ENCODE results near the gene MYO10. TPM values are rescaled to one million over a fixed set of nuclear protein-coding genes. Genes with fewer than 3 reads are reported as not detected.
"Not testable (repeated sequence)": the region's sequence is repeated elsewhere in the genome, so short reads cannot be mapped to it uniquely, and the experiment has no call there.

MYO10 gene
- total and polyA plus RNA-seq, 2 donors (not counting 3 experiments of a cell fraction or from before 2014, with no cell fraction given), result 36.0 to 148 TPM

DNA sequence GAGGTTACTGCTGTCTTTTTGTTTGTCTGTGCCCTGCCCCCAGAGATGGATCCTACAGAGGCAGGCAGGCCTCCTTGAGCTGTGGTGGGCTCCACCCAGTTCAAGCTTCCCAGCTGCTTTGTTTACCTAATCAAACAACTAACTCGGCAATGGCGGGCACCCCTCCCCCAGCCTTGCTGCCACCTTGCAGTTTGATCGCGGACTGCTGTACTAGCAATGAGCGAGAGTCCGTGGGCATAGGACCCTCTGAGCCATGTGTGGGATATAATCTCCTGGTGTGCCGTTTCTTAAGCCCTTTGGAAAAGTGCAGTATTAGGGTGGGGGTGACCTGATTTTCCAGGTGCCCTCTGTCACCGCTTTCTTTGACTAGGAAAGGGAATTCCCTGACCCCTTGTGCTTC lies 287.3 kb downstream of the MYO10 start:
- CTCF ChIA-PET; H3K9me1 ChIP-seq (replicated peaks; ENCODE audit: control insufficient read depth, extremely low read depth, insufficient read depth, low read length); dilution Hi-C loops (cut with MboI; ENCODE audit: extremely low pct_ligation_motif_present, low sequenced_read_pairs); H3K4me2 ChIP-seq (ENCODE audit: insufficient read depth, low read length); H3K4me1 ChIP-seq (ENCODE audit: control insufficient read depth, extremely low read depth, insufficient read depth, low read length); H3K36me3 ChIP-seq (ENCODE audit: control insufficient read depth in 2 of 2, extremely low read depth in 1 of 2, insufficient read depth in 2 of 2, low read length in 2 of 2); H3K27ac ChIP-seq (ENCODE audit: insufficient read depth, low read depth, low read length); H3K9ac ChIP-seq (replicated peaks; ENCODE audit: extremely low read depth, insufficient read depth, low read length); FAIRE-seq; H3K27me3 ChIP-seq (ENCODE audit: control insufficient read depth in 2 of 2, insufficient read depth in 2 of 2, low read length in 2 of 2); BruUV-seq (replicated peaks); H3K79me2 ChIP-seq (ENCODE audit: control insufficient read depth, insufficient read depth, low read length); H3K4me3 ChIP-seq (replicated peaks in 1 of 3; ENCODE audit: insufficient read depth in 1 of 3, low read depth in 1 of 3, low read length in 3 of 3); H4K20me1 ChIP-seq (replicated peaks; ENCODE audit: control insufficient read depth, extremely low read depth, insufficient read depth, low read length); POLR2A ChIA-PET; H3K9me3 ChIP-seq (replicated peaks; ENCODE audit: control insufficient read depth, insufficient read depth, low read length); H2AFZ ChIP-seq (ENCODE audit: low read depth, low read length); intact Hi-C loops (cut with micrococcal nuclease); DNase-seq (ENCODE audit: low read depth, low spot score): not testable (repeated sequence)

DNA sequence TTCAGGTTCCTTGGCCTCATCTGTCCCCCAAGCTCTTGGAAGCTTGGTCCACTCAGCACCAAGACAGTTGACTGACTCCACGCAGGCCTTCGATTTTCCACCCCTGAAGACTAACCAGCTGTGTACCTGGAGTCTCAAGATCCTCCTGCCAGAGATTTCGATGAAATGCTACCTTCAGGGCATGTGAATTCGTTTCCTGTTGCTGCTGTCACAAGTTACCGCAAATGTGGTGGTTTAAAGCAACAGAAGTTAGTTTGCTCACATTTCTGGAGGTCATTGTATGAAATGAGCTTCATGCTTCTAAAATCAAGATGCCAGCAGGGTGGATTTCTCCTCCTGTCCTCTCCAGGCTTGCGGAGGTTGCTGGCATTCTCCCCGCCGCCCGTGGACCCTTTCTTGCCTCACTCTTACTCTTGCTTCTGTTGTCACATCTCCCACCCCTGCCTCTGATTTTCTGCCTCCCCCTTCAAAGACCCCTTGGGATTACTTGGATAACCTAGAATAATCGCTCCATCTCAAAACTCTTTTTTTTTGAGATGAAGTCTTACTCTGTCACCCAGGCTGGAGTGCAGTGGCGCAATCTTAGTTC lies 291.7 kb downstream of the MYO10 start:
- intact Hi-C loops (cut with micrococcal nuclease), result no loop called here
- Histone ChIP-seq H3K4me1 (ENCODE audit: control insufficient read depth, extremely low read depth, insufficient read depth, low read length) (no peaks in the 10 kb centered on the region), H3K79me2 (ENCODE audit: control insufficient read depth, insufficient read depth, low read length) (no peaks in the 10 kb centered on the region), H3K27me3 (ENCODE audit: control insufficient read depth in 2 of 2, insufficient read depth in 2 of 2, low read length in 2 of 2) (peaks cover 0 to 2% of the 10 kb centered on the region in 2 experiments), H3K9me3 (replicated peaks; ENCODE audit: control insufficient read depth, insufficient read depth, low read length) (no peaks in the 10 kb centered on the region), H4K20me1 (replicated peaks; ENCODE audit: control insufficient read depth, extremely low read depth, insufficient read depth, low read length) (no peaks in the 10 kb centered on the region), H3K9me1 (replicated peaks; ENCODE audit: control insufficient read depth, extremely low read depth, insufficient read depth, low read length) (no peaks in the 10 kb centered on the region), H3K36me3 (ENCODE audit: control insufficient read depth in 2 of 2, extremely low read depth in 1 of 2, insufficient read depth in 2 of 2, low read length in 2 of 2) (no peaks in the 10 kb centered on the region), H3K4me2 (ENCODE audit: insufficient read depth, low read length) (no peak overlapping the region), H3K9ac (replicated peaks; ENCODE audit: extremely low read depth, insufficient read depth, low read length) (no peak overlapping the region), H3K27ac (ENCODE audit: insufficient read depth, low read depth, low read length) (no peak overlapping the region), H3K4me3 (replicated peaks in 1 of 3; ENCODE audit: insufficient read depth in 1 of 3, low read depth in 1 of 3, low read length in 3 of 3) (no peak overlapping the region), H2AFZ (ENCODE audit: low read depth, low read length) (no peak overlapping the region)
- dilution Hi-C loops (cut with MboI; ENCODE audit: extremely low pct_ligation_motif_present, low sequenced_read_pairs), result no loop called here
- no peak for TF ChIP-seq JUN (IDR thresholded peaks at IDR 0.05; ENCODE audit: borderline replicate concordance, insufficient read depth, insufficient read length, low read depth)
- no peak for TF ChIP-seq MYC (IDR thresholded peaks at IDR 0.05; ENCODE audit: low read depth, low read length)
- TF ChIP-seq, protein P1, sequence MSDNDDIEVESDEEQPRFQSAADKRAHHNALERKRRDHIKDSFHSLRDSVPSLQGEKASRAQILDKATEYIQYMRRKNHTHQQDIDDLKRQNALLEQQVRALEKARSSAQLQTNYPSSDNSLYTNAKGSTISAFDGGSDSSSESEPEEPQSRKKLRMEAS (IDR thresholded peaks at IDR 0.05; ENCODE audit: insufficient read depth, insufficient read length), result no peak
- no peak for TF ChIP-seq EZH2 (IDR thresholded peaks at IDR 0.05; ENCODE audit: borderline replicate concordance, low read depth, low read length, severe bottlenecking)
- no peak for TF ChIP-seq POLR2A (IDR thresholded peaks at IDR 0.05; ENCODE audit: low read depth, low read length)
- TF ChIP-seq FOS (IDR thresholded peaks at IDR 0.05; ENCODE audit: borderline replicate concordance, insufficient read depth, low read length), result no peak
- TF ChIP-seq, protein P2, sequence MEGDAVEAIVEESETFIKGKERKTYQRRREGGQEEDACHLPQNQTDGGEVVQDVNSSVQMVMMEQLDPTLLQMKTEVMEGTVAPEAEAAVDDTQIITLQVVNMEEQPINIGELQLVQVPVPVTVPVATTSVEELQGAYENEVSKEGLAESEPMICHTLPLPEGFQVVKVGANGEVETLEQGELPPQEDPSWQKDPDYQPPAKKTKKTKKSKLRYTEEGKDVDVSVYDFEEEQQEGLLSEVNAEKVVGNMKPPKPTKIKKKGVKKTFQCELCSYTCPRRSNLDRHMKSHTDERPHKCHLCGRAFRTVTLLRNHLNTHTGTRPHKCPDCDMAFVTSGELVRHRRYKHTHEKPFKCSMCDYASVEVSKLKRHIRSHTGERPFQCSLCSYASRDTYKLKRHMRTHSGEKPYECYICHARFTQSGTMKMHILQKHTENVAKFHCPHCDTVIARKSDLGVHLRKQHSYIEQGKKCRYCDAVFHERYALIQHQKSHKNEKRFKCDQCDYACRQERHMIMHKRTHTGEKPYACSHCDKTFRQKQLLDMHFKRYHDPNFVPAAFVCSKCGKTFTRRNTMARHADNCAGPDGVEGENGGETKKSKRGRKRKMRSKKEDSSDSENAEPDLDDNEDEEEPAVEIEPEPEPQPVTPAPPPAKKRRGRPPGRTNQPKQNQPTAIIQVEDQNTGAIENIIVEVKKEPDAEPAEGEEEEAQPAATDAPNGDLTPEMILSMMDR (IDR thresholded peaks at IDR 0.05; ENCODE audit: extremely low read depth in 1 of 2, insufficient read depth in 1 of 2, low read depth in 1 of 2, low read length in 2 of 2), result no peak
- TF ChIP-seq POLR2AphosphoS5 (IDR thresholded peaks at IDR 0.05; ENCODE audit: insufficient read depth, low read depth, low read length), result no peak
- no peak for TF ChIP-seq GATA2 (IDR thresholded peaks at IDR 0.05; ENCODE audit: insufficient read depth, insufficient read length, low read depth, low read length)
- DNase-seq (ENCODE audit: low read depth, low spot score) (no peak), FAIRE-seq (no peak)
- POLR2A ChIA-PET, result no interaction called here
- CTCF ChIA-PET, result no interaction called here
- BruUV-seq (replicated peaks), result no TSS peak
